ENCODE data around the gene ATP6V0D1. TPM values are rescaled to one million over a fixed set of nuclear protein-coding genes. Genes with fewer than 3 reads are reported as not detected.

ATP6V0D1 gene
- total RNA-seq, 1 experiment from 2014 or later: 43.0 TPM

DNA sequence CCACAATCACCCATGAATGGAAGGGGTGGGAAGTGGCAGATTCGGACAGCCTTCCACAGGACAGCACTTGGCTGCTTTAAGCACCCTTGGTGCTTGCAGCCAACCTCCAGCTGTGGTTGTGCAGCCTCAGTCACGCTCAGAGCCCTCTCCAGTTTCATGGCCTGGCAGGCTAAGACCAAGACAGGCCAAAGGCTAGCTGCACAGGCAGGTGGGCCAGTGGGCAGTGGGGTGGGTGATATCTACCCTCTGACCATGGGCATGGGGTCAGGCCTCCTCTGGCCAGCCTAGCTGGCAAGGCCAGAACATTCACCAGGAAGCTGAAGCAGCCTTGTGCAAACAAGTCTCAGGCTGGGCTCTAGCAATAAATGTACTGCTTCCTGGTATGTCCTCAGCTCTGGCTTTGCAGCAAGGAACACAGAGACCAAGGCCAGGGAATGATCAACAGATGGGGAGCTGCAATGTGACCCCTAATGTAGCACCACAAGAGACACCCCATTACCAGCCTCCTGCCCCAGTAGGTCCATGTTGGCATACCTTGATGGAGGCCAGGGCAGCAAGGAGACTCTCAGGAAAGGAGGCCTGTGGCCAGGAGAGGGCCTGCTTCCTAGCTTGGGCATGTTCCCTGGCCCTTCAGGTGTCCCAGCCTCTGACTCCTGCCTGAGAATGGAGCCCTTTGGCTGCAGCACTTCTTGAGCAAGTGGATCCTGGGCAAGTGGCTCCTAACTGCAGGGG, 29.1 kb downstream of the ATP6V0D1 start:
- no peak for TF ChIP-seq CTCF (conservative IDR thresholded peaks at IDR 0.05)
- Mint-ChIP-seq H3K27me3 (ENCODE audit: low read depth) (no peaks in the 10 kb centered on the region), H3K9me3 (no peaks in the 10 kb centered on the region), H3K27ac (no peak overlapping the region), H3K4me1 (peaks cover 4 to 10% of the 10 kb centered on the region in 2 experiments; a peak in 3 of 4 replicates), H3K36me3 (ENCODE audit: insufficient read depth in 1 of 3, low read depth in 3 of 3) (peaks cover 4 to 24% (median 5%) of the 10 kb centered on the region in 3 experiments; a peak in 6 of 7 replicates), H3K4me3 (no peak overlapping the region; a peak in 1 of 5 replicates)
- Histone ChIP-seq H4K20me1 (ENCODE audit: control insufficient read depth, insufficient read depth, insufficient read length) (no peaks in the 10 kb centered on the region), H2BK12ac (ENCODE audit: insufficient read length, low read depth, low read length) (no peak overlapping the region), H3K23me2 (ENCODE audit: insufficient read length, low read depth, low read length, poor library complexity, severe bottlenecking) (no peaks in the 10 kb centered on the region), H3K79me1 (ENCODE audit: insufficient read depth, low read depth, low read length, poor library complexity, severe bottlenecking) (no peaks in the 10 kb centered on the region), H2BK15ac (ENCODE audit: low read depth, low read length) (no peak overlapping the region), H3K4me2 (ENCODE audit: insufficient read depth, insufficient read length, low read length) (no peak overlapping the region), H2BK120ac (ENCODE audit: low read depth, low read length, poor library complexity, severe bottlenecking) (no peak overlapping the region), H3K27me3 (ENCODE audit: insufficient read depth, low read length) (no peaks in the 10 kb centered on the region), H3K9ac (ENCODE audit: extremely low read depth, insufficient read length, low read length) (no peak overlapping the region), H2BK5ac (ENCODE audit: insufficient read length, low read length) (no peak overlapping the region), H4K91ac (ENCODE audit: insufficient read length, low read depth, low read length) (no peak overlapping the region), H3K23ac (ENCODE audit: insufficient read length, low read depth, low read length) (no peak overlapping the region), H3K9me3 (ENCODE audit: control insufficient read depth, low read depth, low read length) (no peaks in the 10 kb centered on the region), H3K4me1 (ENCODE audit: insufficient read depth, low read length) (no peaks in the 10 kb centered on the region), H2BK20ac (ENCODE audit: low read depth, low read length, poor library complexity, severe bottlenecking) (no peak overlapping the region), H3K27ac (ENCODE audit: insufficient read length, low read depth, low read length) (no peak overlapping the region), H3K14ac (ENCODE audit: insufficient read depth, low read length) (no peak overlapping the region), H2AK5ac (ENCODE audit: insufficient read length, low read length) (no peak overlapping the region), H3K79me2 (ENCODE audit: insufficient read depth, low read length) (no peaks in the 10 kb centered on the region), H3K56ac (ENCODE audit: insufficient read length, low read depth, low read length) (no peak overlapping the region), H4K8ac (replicated peaks; ENCODE audit: insufficient read length, low read depth, low read length) (no peak overlapping the region), H3K18ac (ENCODE audit: insufficient read length, low read depth, low read length) (no peak overlapping the region), H4K5ac (ENCODE audit: insufficient read length, low read depth, low read length) (no peak overlapping the region), H3K4ac (ENCODE audit: low read depth, low read length) (no peak overlapping the region), H2AFZ (ENCODE audit: low read length) (no peak overlapping the region), H3T11ph (ENCODE audit: low read length) (no peak overlapping the region)
- WGBS (ENCODE audit: extremely low coverage, insufficient read length, low lambda C conversion rate): no CpG with 5 or more reads among the region's 2 CpGs
- DNase-seq: no peak

All from H9 (cell line).